Superior temporal gyrus (tissue), 1 donor: ENCODE measurements around the gene CCDC177.
A peak's percentile ranks its signal among the peaks of the same experiment; 100 is the strongest.

Source experiments
- DNase-seq: peaks from one replicate; pipeline ENCODE4 v3.0.0-alpha.2; 2016; ENCODE audit errors: extremely low spot score

CCDC177 gene

GRCh38 chr14:69574263-69574953, at the start of gene CCDC177:
CCDC177 (minus strand) TSS chr14:69574871; CDS start chr14:69573622, 1,249 bp downstream.
- no peak for DNase-seq

- no peak for DNase-seq
These were observed 49.5 kb upstream of the CCDC177 start for GRCh38 chr14:69624136-69624535.

GRCh38 chr14:69620981-69621380, 46.3 kb upstream of the CCDC177 start:
- DNase-seq = no peak

GRCh38 chr14:69620211-69620611, 45.5 kb upstream of the CCDC177 start:
- no peak for DNase-seq

GRCh38 chr14:69619012-69619411, 44.3 kb upstream of the CCDC177 start:
- no peak for DNase-seq

- no peak for DNase-seq
These were observed 43.1 kb upstream of the CCDC177 start for GRCh38 chr14:69617796-69618195.

- DNase-seq = no peak
These were observed 41.7 kb upstream of the CCDC177 start for GRCh38 chr14:69616408-69616773.

GRCh38 chr14:69615496-69616407, 41.1 kb upstream of the CCDC177 start:
- DNase-seq = peak; percentile 80

- DNase-seq = no peak
These were observed 40.4 kb upstream of the CCDC177 start for GRCh38 chr14:69615121-69615495.

GRCh38 chr14:69614592-69614991, 39.9 kb upstream of the CCDC177 start:
- DNase-seq = peak; percentile 52

- DNase-seq = no peak
These were observed 38.8 kb upstream of the CCDC177 start for GRCh38 chr14:69613312-69614073.

GRCh38 chr14:69612783-69613130, 38.1 kb upstream of the CCDC177 start:
- DNase-seq = peak; percentile 60

GRCh38 chr14:69612014-69612782, 37.5 kb upstream of the CCDC177 start:
- peak; percentile 35 for DNase-seq

- peak; percentile 88 for DNase-seq
These were observed 36.7 kb upstream of the CCDC177 start, which contains the start of gene SUSD6 for GRCh38 chr14:69611172-69612013. SUSD6 (plus strand) TSS chr14:69611596; CDS start chr14:69658593, 46,997 bp downstream.

- peak; percentile 49 for DNase-seq
These were observed 36.2 kb upstream of the CCDC177 start for GRCh38 chr14:69610874-69611171.

- no peak for DNase-seq
These were observed 35.6 kb upstream of the CCDC177 start for GRCh38 chr14:69610020-69610873.

- DNase-seq = no peak
These were observed 31.9 kb upstream of the CCDC177 start for GRCh38 chr14:69606258-69607184.

GRCh38 chr14:69605738-69606137, 31.1 kb upstream of the CCDC177 start:
- no peak for DNase-seq
